NB4 (cell line): Measurements from ENCODE around the gene DAPL1.
A peak's percentile ranks its signal among the peaks of the same experiment; 100 is the strongest.

ENCODE experiments used
- DNase-seq: peaks from one replicate; pipeline ENCODE4 v3.0.0; 2010; ENCODE audit warnings: low read depth
- H3K4me3 ChIP-seq: one replicate; pipeline ENCODE4 v1.5.1; 2011; ENCODE audit warnings: mild to moderate bottlenecking, low read depth, low read length, moderate library complexity
- CTCF ChIP-seq: IDR thresholded peaks from one replicate; pipeline ENCODE4 v1.5.1; 2012; ENCODE audit warnings: low read depth, low read length
- MAX ChIP-seq: IDR thresholded peaks from 2 replicates; pipeline ENCODE4 v1.6.1; 2011; ENCODE audit warnings: low read depth, low read length
- MYC ChIP-seq: IDR thresholded peaks from 2 replicates; pipeline ENCODE4 v1.6.1; 2011; ENCODE audit warnings: low read depth, low read length
- POLR2A ChIP-seq: IDR thresholded peaks from 2 replicates; pipeline ENCODE4 v1.6.1; 2011; ENCODE audit warnings: mild to moderate bottlenecking; ENCODE audit not compliant: insufficient read length; ENCODE audit errors: extremely low read depth

Gene DAPL1

GRCh38 chr2:158795195-158795924 is at the start of gene DAPL1:
Gene DAPL1 (plus strand): TSS chr2:158795317. CDS start chr2:158795373, 56 bp downstream.
- H3K4me3 ChIP-seq = no peak within 1 kb of the TSS
- TF ChIP-seq MAX = no peak
- no peak for TF ChIP-seq POLR2A
- no peak for TF ChIP-seq MYC
- no peak for TF ChIP-seq CTCF
- DNase-seq = peak; percentile 4

GRCh38 chr2:158745866-158746382 is 49.2 kb upstream of the DAPL1 start:
- TF ChIP-seq MYC (no peak), CTCF (no peak), MAX (no peak), POLR2A (no peak)
- no peak overlapping the region for H3K4me3 ChIP-seq
- no peak for DNase-seq

GRCh38 chr2:158746488-158746887 is 48.6 kb upstream of the DAPL1 start:
- no peak for TF ChIP-seq MYC
- no peak for TF ChIP-seq CTCF
- TF ChIP-seq POLR2A = no peak
- no peak for TF ChIP-seq MAX
- no peak for DNase-seq
- no peak overlapping the region for H3K4me3 ChIP-seq

- no peak overlapping the region for H3K4me3 ChIP-seq
- TF ChIP-seq CTCF (no peak), MYC (no peak), POLR2A (no peak), MAX (no peak)
- DNase-seq = no peak
Observed at GRCh38 chr2:158747281-158747680, 47.8 kb upstream of the DAPL1 start.

- no peak for DNase-seq
- H3K4me3 ChIP-seq = no peak overlapping the region
- no peak for TF ChIP-seq MAX
- no peak for TF ChIP-seq POLR2A
- no peak for TF ChIP-seq MYC
- no peak for TF ChIP-seq CTCF
Observed at GRCh38 chr2:158748926-158749590, 46.1 kb upstream of the DAPL1 start.
